HG02884 (cell line): ENCODE results near the gene KIAA1217.
A peak's percentile ranks its signal among the peaks of the same experiment; 100 is the strongest.

Experiments
- ATAC-seq: cut with Tn5 transposase; IDR thresholded peaks from one replicate; pipeline ENCODE4 v1.9.1; 2021; ENCODE audit warnings: mild to moderate bottlenecking, moderate library complexity; ENCODE audit not compliant: unreplicated experiment

Gene KIAA1217

DNA sequence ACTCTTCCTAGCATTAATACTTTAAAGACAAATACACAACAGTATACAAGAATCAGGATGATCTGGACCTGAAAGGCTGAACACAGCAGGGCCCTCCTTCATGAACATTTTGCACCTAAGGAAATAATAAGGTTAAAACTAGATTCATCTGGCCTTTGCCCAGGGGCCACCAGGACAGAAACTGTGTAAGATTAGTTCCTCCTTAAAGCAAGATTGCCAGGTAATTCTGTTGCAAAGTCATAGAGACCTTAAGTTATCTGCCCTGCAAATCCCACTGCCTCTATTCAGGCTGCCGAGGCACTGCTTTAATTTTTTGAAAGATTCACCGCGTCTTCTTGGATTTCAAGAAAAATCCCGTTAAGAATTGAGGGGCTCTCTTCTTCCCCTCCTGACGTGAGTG lies 1.6 kb upstream of the KIAA1217 start:
- no peak for ATAC-seq

DNA sequence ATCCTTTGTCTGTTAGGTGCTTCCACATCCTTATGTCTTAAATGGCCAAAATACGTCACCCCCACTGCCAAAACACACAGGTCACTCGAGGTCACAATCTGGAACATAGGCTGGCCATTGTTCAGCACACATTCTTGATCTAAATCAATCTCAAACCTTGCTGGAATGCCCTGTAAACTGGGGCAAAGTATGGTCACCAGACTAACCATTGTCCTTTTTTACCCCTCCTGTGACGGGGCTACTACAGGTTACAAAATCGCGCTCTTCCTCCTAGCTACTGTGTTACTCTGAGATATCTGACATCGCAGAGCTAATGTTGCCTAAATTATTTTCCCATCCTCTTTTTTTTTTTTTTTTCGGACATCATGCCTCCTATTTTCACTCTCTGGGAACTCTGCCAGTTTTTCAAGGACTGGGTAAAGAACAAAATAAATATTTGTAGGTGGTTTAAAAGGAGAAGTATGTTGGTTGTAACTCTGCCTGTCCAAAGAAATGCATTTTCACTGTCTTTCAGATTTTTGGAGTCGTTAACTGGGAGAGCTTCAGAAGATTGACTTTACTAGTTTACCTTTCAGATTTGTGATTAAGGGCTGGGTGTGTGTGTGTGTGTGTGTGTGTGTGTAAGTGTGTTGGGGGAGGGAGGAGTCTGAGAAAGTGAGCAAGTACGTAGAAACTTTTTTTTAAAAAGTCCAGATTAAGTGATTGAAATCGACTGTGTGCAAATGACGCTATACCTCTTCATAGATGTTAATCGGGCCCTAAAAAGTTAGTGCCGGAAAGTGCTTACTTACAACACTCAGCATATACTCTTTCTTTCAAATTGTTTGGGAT lies 942 bp upstream of the KIAA1217 start:
- no peak for ATAC-seq

- ATAC-seq, result peak; percentile 25
Measured at GRCh38 chr10:24209432-24209771, 464 bp downstream of the KIAA1217 start.

DNA sequence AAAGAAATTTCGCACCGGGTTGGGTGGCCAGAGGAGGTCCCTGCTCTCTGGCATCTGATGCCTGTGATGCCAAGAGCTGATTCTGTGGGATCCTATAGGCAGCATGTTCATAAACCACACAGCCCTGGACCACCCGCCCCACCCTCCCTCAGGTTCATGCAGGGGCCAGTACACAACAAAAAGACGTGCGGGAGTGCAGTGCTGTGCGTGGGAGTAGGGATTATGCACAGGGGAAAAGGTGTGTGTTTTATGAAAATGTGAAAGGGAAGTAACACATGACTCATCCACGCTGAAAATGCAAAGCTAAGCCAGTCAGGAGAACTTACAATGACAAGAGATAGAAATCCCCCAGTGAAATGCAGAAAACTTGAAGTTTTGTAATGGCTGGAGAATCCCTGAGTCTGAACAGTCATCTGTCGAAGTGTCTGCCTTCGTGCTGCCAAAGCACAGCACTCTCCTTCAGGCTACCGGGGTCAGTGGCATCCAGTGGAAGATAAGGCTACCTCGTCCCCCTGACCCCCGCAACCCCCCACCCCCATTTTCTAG lies 1.1 kb downstream of the KIAA1217 start:
- ATAC-seq, result peak; percentile 76

GRCh38 chr10:24210501-24210900 lies 1.6 kb downstream of the KIAA1217 start:
- ATAC-seq, result peak; percentile 6

GRCh38 chr10:24213266-24213665 lies 4.3 kb downstream of the KIAA1217 start:
- ATAC-seq, result no peak

GRCh38 chr10:24213881-24214280 lies 4.9 kb downstream of the KIAA1217 start:
- no peak for ATAC-seq

DNA sequence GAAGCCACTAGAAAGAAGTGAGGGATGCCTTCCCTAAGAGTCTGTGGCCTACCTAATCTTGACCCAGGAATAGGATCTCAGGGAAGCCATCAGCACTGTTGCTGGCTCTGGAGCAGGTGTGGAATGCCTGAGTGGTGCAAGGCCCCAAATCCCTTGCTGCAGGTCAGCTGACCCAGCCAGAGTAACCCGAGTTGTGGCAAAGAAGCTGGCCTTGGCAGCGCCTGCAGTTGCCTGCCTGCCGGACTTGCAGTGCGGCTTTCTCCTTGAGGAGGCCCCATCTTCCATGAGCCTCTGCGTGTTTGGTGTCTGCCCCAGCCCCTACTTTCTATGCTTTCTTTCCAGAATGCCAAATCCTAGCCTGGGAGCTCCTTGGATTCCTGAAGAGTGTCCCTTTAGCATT lies 5.8 kb downstream of the KIAA1217 start:
- no peak for ATAC-seq

GRCh38 chr10:24215196-24215595 lies 6.3 kb downstream of the KIAA1217 start:
- ATAC-seq, result no peak

DNA sequence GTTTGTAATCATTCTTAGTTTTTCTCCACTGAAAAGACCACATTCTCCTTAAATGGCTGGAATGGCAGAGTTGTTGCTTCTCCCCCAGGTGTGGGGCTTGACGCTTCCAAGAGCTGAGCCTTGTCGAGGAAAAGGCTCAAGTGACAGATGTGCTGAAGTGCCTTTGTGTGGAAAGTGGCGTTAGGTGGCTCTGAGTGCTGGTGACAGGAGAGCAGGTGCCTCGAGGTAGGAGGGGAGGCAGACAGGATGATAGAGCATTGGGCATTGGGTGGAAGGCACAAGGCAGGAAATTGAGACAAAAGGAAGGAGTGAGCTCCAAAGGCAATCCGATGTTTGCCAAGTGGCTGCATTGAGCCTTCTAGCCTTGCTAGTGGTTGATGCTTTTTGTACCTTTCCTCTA lies 6.7 kb downstream of the KIAA1217 start:
- no peak for ATAC-seq

GRCh38 chr10:24219963-24220362 lies 11.0 kb downstream of the KIAA1217 start:
- no peak for ATAC-seq

- ATAC-seq, result no peak
Measured at GRCh38 chr10:24223341-24223740, 14.4 kb downstream of the KIAA1217 start.

DNA sequence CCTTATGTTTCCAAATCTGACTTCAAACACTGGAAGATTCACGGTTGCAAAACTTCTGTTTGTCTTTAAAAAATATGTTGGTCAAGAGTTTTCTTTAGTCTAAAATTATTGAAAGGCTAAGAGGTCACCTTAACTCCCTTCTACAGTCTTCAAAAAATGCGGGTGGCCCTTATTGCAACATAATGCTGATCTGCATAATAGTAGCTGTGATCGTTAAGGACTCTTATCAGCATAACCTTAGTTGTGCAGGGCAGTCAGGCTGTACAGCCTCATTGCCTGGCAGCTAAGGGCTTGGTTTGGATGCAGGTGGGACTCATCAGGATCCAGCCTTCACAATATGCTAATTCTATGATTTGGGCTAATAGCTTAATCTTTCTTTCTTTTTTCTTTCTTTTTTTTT lies 15.0 kb downstream of the KIAA1217 start:
- ATAC-seq, result no peak

DNA sequence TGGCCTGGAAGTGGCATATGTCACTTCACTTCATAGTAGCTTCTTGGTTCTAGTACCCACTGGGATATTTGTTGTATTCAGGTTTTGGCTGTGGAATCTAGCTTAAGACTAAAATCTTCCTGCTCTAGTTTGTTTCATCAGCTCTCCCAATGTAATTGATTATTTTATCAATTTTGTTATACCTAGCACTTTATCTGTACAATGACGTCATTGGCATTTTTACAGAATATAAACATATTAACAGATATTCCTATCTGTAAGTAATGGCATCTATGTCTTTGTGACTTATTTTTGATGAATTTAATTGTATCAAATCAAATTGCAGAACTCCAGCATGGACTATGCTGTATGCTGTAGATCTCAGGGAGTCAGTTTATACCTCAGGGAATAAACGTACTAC lies 19.7 kb downstream of the KIAA1217 start:
- ATAC-seq, result no peak

GRCh38 chr10:24229909-24230308 lies 21.0 kb downstream of the KIAA1217 start:
- no peak for ATAC-seq

- no peak for ATAC-seq
Measured at GRCh38 chr10:24231200-24231599, 22.3 kb downstream of the KIAA1217 start.

DNA sequence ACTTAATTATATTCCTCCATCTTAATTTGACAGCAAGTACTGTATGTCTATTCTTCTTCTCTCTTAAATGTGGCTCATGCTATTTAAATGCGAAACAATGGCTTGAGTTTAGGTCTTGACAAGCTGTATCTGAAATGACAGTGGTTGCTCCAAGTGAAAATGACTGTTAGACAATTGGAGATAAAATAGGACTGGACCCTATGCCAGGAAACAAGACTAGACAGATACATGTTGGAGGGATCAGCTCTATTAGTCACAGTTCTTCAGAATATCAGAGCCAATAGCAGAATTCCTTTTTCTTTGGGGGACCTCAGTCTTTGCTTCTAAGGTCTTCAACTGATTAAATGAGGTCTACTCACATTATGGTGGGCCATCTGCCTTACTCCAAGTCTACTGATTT lies 25.8 kb downstream of the KIAA1217 start:
- ATAC-seq, result no peak

- ATAC-seq, result no peak
Measured at GRCh38 chr10:24235471-24235870, 26.5 kb downstream of the KIAA1217 start.

DNA sequence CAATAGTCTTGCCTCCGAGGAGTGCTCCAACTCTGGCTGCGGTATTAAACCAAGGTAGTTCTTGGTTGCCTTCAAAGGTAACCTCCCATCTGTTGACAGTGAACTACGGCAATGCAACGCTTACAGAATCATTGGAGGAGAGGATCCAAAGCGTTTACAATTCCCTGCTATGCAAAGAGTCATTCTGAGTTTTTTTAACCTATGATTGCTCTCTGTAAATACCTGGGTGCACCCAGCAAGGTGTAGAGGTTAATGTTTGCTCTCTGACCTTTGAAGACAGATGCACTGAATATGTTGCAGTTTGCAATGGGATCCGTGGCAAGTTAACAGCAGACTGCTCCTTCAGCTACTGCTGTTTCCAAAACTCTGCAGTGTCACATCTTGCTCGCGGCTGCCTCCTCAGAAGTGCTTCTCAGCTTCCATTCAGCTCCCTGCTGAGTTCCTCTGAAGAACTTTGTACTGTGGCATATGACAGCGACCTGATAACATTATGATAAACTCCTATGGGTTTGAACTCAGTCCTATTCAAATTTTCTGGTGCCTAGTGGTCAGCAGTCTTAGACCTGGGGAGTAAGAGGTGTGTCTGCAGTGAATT lies 29.0 kb downstream of the KIAA1217 start:
- no peak for ATAC-seq

DNA sequence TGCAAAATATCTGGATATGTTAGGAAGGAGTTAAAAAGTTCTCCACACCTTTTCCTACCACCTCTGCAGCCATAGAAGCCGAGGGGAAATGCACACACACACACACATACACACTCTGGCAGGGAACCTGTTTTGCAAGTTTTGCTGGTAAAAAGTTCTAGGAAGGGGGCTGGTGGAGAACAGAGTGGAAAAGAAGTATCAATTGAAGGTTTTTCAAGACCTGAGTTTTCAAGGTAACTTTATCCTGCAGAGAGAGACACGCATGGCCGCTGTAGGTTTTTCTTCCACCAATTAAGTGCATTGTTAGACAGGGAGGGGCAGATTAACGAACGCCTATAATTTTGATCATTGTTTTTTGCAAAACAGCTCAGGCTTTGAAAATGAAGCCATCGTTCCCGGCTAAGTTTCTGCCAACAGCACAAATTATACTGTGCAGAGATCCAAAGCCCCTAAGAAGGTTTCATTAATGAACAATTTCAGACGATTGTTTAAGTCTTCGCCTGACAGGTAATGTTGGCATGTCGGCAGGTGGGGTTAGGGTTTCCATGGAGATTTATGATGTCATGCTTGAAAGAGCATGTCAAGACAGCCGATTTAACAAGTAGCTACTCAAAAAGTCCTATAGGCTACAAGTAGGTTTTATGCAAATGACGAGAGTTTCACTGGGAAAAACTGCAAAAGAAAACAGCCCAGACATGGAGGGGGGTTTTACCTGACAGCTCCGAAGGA lies 29.7 kb downstream of the KIAA1217 start:
- ATAC-seq, result no peak

- no peak for ATAC-seq
Measured at GRCh38 chr10:24239289-24240040, 30.5 kb downstream of the KIAA1217 start.
